Left kidney (tissue), 1 donor: ENCODE data around the gene GATD1. TPM values are rescaled to one million over a fixed set of nuclear protein-coding genes. Genes with fewer than 3 reads are reported as not detected.

Source experiments
- polyA plus RNA-seq: library from polyadenylated mRNA; unstranded; fragments of 120-200 nt; gene quantifications from one replicate; pipeline ENCODE4 v1.2.1, GENCODE V29; 2013; ENCODE audit not compliant: insufficient read length

Gene GATD1
- polyA plus RNA-seq, 1 donor, result 65.7 TPM

Other genes with a start within 250 kb of the GATD1 start
- 37.5 TPM for gene HRAS, start 241.9 kb downstream of the GATD1 start, polyA plus RNA-seq
- 3.5 TPM for gene LRRC56, start 240.0 kb downstream of the GATD1 start, polyA plus RNA-seq
- gene LMNTD2, start 216.7 kb downstream of the GATD1 start, polyA plus RNA-seq, result 2.5 TPM
- gene RASSF7, start 216.5 kb downstream of the GATD1 start, polyA plus RNA-seq, result 34.9 TPM
- gene PHRF1, start 201.0 kb downstream of the GATD1 start, polyA plus RNA-seq, result 20.6 TPM
- gene IRF7, start 161.5 kb downstream of the GATD1 start, polyA plus RNA-seq, result 6.4 TPM
- 46.0 TPM for gene CDHR5, start 152.5 kb downstream of the GATD1 start, polyA plus RNA-seq
- gene SCT, start 150.3 kb downstream of the GATD1 start, polyA plus RNA-seq, result 0.67 TPM
- 1.1 TPM for gene DRD4, start 140.2 kb downstream of the GATD1 start, polyA plus RNA-seq
- gene DEAF1, start 82.3 kb downstream of the GATD1 start, polyA plus RNA-seq, result 45.6 TPM
- 56.5 TPM for gene TMEM80, start 81.7 kb downstream of the GATD1 start, polyA plus RNA-seq
- 115 TPM for gene EPS8L2, start 71.3 kb downstream of the GATD1 start, polyA plus RNA-seq
- gene TALDO1, start 30.0 kb downstream of the GATD1 start, polyA plus RNA-seq, result 116 TPM
- 0.27 TPM for gene CEND1, start 12.6 kb upstream of the GATD1 start, polyA plus RNA-seq
- gene SLC25A22, start 20.8 kb upstream of the GATD1 start, polyA plus RNA-seq, result 13.0 TPM
- 10.1 TPM for gene PIDD1, start 27.7 kb upstream of the GATD1 start, polyA plus RNA-seq
- gene RPLP2, start 32.5 kb upstream of the GATD1 start, polyA plus RNA-seq, result 855 TPM
- 40.9 TPM for gene PNPLA2, start 41.4 kb upstream of the GATD1 start, polyA plus RNA-seq
- gene CRACR2B, start 50.4 kb upstream of the GATD1 start, polyA plus RNA-seq, result 9.9 TPM
- gene CD151, start 55.5 kb upstream of the GATD1 start, polyA plus RNA-seq, result 145 TPM
- 71.9 TPM for gene POLR2L, start 65.0 kb upstream of the GATD1 start, polyA plus RNA-seq
- 55.9 TPM for gene TSPAN4, start 65.4 kb upstream of the GATD1 start, polyA plus RNA-seq
- 100 TPM for gene CHID1, start 133.3 kb upstream of the GATD1 start, polyA plus RNA-seq
- gene AP2A2, start 148.4 kb upstream of the GATD1 start, polyA plus RNA-seq, result 114 TPM